Kidney (tissue), 14 donors: Measurements from ENCODE around the gene ATP10B. TPM values are rescaled to one million over a fixed set of nuclear protein-coding genes. Genes with fewer than 3 reads are reported as not detected.
A peak's percentile ranks its signal among the peaks of the same experiment; 100 is the strongest.

Source experiments
- DNase-seq, 5 donors: peaks; one replicate each; pipeline ENCODE4 v3.0.0-alpha.2; 2013 to 2020
- FAIRE-seq: peaks from 2 replicates; lab custom pipeline; 2012; peaks lifted over from hg19 to GRCh38; lab: Jason Lieb, UNC
- H3K27ac ChIP-seq, 2 donors: one replicate each; pipeline ENCODE4 v1.7.0; 2013; ENCODE audit warnings: low read depth in 2 of 2, low read length in 2 of 2, inconsistent platforms in 1 of 2
- H3K27me3 ChIP-seq: one replicate; pipeline ENCODE4 v1.7.1; 2013; ENCODE audit warnings: low read length, inconsistent platforms; ENCODE audit not compliant: control insufficient read depth, insufficient read depth
- H3K36me3 ChIP-seq, 3 donors: one replicate each; pipeline versions ENCODE4 v1.7.0 to v1.7.1; 2013; ENCODE audit warnings: low read length in 3 of 3, control low read depth in 1 of 3, inconsistent platforms in 1 of 3; ENCODE audit not compliant: insufficient read depth in 3 of 3, control insufficient read depth in 2 of 3
- H3K4me1 ChIP-seq, 3 donors: one replicate each; pipeline versions ENCODE4 v1.7.0 to v1.7.1; 2013; ENCODE audit warnings: low read length in 3 of 3, inconsistent platforms in 1 of 3, low read depth in 1 of 3; ENCODE audit not compliant: control insufficient read depth in 2 of 3, insufficient read depth in 2 of 3
- H3K4me3 ChIP-seq, 3 donors: one replicate each; pipeline versions ENCODE4 v1.7.0 to v1.8.1; 2013; ENCODE audit warnings: low read length in 3 of 3, control low read depth in 1 of 3, inconsistent platforms in 1 of 3
- H3K9ac ChIP-seq, 3 donors: one replicate each; pipeline versions ENCODE4 v1.7.0 to v1.7.1; 2013; ENCODE audit warnings: low read length in 3 of 3, control low read depth in 1 of 3, inconsistent platforms in 1 of 3
- H3K9me3 ChIP-seq, 3 donors: one replicate each; pipeline versions ENCODE4 v1.7.0 to v1.7.1; 2013; ENCODE audit warnings: low read length in 3 of 3, control low read depth in 1 of 3, inconsistent platforms in 1 of 3; ENCODE audit not compliant: control insufficient read depth in 2 of 3, insufficient read depth in 1 of 3
- CTCF ChIP-seq: IDR thresholded peaks from 3 replicates; pipeline ENCODE4 v1.5.1; 2012; ENCODE audit warnings: mild to moderate bottlenecking, moderate library complexity, borderline replicate concordance; ENCODE audit not compliant: insufficient read depth; ENCODE audit errors: extremely low read depth
- intact Hi-C: fragments of 100-400 bp; cut with DNase I; formaldehyde crosslinking; loops from one replicate; pipeline ENCODE4 v1.11.1; 2022
- polyA plus RNA-seq: library from polyadenylated mRNA; stranded (reverse); fragments of 350-450 nt; fragmentation: Illumina TruSeq; extraction: RNeasy Lipid Tissue Mini Kit (QIAGEN cat#74804); gene quantifications from one replicate; pipeline ENCODE4 v1.2.3, GENCODE V29; 2014; ENCODE audit warnings: low read depth, low replicate concordance; ENCODE audit not compliant: insufficient read depth
- total RNA-seq: library from RNA; stranded (reverse); fragmentation: NEBNext Ultra II Directional; extraction: Animal tissue kit (Norgen Biotek cat#: 25700); gene quantifications from one replicate; pipeline ENCODE4 v1.2.1, GENCODE V29; 2021
- donor health status: control.
- donor health status: control.
- donor health status: control.
- donor health status: control.
- donor health status: control.
- donor health status: DM: yes; HTN: yes; CAD: no.
- donor health status: Normal renal cell carcinoma (clear cell type).

The ATP10B gene
- total and polyA plus RNA-seq, 2 donors from 2014 or later, result 1.4 TPM; not detected in 1

DNA sequence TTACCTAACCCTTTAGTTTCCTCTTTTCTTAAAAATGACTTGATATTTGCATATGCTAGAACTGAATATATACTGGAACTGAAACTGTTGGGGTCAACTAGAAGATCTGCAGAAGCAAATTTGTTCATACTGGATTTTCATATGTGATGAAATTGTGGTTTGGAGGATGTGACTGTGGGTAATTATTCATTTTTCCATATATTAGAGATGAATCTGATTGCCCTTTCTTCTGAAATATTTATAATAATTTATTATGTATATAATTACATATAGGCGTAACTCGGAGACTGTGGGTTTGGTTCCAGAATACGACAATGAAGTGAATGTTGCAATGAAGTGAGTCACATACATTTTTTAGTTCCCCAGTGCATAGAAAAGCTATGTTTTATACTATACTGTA lies 149.1 kb downstream of the ATP10B start:
- Histone ChIP-seq H3K4me3 (no peak overlapping the region), H3K27me3 (no peaks in the 10 kb centered on the region), H3K36me3 (no peaks in the 10 kb centered on the region), H3K9me3 (no peaks in the 10 kb centered on the region), H3K27ac (no peak overlapping the region), H3K9ac (no peak overlapping the region), H3K4me1 (no peaks in the 10 kb centered on the region)
- no peak for TF ChIP-seq CTCF
- intact Hi-C loops, result no loop called here
- DNase-seq, result no peak
- no peak for FAIRE-seq

DNA sequence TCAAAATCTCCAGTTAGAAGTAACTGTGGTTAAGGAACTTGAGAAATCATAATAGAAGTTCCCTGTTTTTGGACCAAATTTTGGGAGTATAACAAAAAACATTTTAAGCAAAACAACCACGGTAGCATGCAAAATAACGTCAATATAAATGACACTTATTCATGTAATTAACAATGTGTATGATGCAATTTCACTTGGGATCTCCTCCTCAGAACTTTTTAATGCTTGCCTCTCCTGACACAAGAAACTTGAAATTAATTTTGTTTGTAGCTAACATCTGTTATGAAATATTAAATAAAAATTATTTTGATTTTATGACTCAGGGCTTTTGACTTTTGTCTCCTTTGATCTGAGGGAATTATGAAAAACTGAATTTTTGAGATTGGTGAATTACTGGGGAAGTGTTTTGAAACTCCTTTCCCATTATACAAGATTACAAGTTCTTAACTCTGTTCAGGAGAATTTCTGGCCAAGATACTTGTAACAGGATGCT lies 149.7 kb downstream of the ATP10B start:
- no peaks in the 10 kb centered on the region for H3K27me3 ChIP-seq
- no peak for DNase-seq
- FAIRE-seq, result no peak
- H3K4me3 ChIP-seq, result no peak overlapping the region
- H3K36me3 ChIP-seq, result no peaks in the 10 kb centered on the region
- H3K9me3 ChIP-seq, result no peaks in the 10 kb centered on the region
- no peak for TF ChIP-seq CTCF
- no peak overlapping the region for H3K27ac ChIP-seq
- H3K4me1 ChIP-seq, result no peaks in the 10 kb centered on the region
- intact Hi-C loops, result no loop called here
- H3K9ac ChIP-seq, result no peak overlapping the region

- Histone ChIP-seq H3K4me1 (no peaks in the 10 kb centered on the region), H3K9me3 (no peaks in the 10 kb centered on the region), H3K27ac (no peak overlapping the region), H3K9ac (no peak overlapping the region), H3K27me3 (no peaks in the 10 kb centered on the region), H3K4me3 (no peak overlapping the region), H3K36me3 (no peaks in the 10 kb centered on the region)
- DNase-seq, result no peak
- TF ChIP-seq CTCF, result no peak
- intact Hi-C loops, result no loop called here
- no peak for FAIRE-seq
Measured at GRCh38 chr5:160701403-160701802, 150.6 kb downstream of the ATP10B start.

DNA sequence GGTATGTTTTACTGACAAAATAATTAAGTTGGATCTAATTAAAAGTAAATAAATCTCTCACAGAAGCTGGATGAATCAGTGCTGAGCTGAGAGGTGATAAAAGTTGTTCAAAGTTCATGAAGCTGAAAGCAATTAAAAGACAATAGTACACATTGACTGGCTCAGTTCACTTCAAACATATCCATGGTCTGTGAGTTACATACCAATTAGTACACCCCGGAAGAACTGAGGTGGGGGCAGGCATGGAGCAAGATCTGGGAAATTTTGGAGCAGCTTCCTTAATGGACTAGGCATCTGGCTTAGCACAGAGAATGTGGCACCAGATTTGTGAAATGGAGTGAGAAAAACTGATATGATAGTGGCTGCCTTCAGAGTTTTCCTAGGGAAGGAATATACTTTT lies 152.7 kb downstream of the ATP10B start:
- no peak for TF ChIP-seq CTCF
- Histone ChIP-seq H3K4me1 (no peaks in the 10 kb centered on the region), H3K27ac (no peak overlapping the region), H3K27me3 (no peaks in the 10 kb centered on the region), H3K9ac (no peak overlapping the region), H3K36me3 (no peaks in the 10 kb centered on the region), H3K9me3 (no peaks in the 10 kb centered on the region), H3K4me3 (no peak overlapping the region)
- FAIRE-seq (no peak), DNase-seq (peak in 3 of 5 donors; percentile 18 to 66 (median 46))
- intact Hi-C loops, result no loop called here
